ENCODE results near the gene PTPRA.

The PTPRA gene

DNA sequence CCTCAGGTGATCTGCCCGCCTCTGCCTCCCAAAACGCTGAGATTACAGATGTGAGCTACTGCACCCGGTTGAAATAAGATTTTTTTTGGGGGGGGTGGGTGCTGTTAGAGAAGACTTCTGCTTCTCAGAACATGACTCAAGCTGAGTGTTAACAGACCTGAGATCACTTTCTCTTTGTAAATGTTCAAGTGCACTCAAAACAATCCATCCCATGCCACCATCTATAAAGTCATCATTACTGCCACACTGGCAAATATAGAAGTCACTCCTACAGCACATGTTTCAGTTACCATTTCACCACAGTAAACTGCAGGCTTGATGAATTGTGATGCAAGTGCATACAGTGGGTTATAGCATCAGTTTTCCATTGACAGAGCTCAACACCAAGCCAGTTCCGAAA is 23.8 kb upstream of the PTPRA start:
- no peak for DNase-seq (ENCODE audit: low spot score)

DNA sequence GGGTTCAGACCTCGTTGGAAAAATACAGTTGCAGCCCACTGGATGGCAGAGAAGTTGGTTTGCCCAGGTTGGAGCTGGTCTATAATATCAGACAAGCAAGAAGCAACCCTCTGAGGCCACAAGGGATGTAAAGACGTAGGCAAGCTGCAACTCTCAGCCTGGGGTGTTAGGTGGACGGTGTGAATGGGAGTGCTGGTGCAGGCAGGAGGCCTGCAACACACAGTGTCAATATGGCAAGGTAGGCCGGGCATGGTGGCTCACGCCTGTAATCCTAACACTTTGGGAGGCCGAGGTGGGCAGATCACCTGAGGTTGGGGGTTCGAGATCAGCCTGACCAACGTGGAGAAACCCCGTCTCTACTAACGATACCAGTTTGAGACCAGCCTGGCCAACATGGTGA is 22.2 kb upstream of the PTPRA start:
- DNase-seq (ENCODE audit: low spot score): no peak

- no peak for DNase-seq (ENCODE audit: low spot score)
These were observed 14.7 kb upstream of the PTPRA start for GRCh38 chr20:2858591-2858990.

DNA sequence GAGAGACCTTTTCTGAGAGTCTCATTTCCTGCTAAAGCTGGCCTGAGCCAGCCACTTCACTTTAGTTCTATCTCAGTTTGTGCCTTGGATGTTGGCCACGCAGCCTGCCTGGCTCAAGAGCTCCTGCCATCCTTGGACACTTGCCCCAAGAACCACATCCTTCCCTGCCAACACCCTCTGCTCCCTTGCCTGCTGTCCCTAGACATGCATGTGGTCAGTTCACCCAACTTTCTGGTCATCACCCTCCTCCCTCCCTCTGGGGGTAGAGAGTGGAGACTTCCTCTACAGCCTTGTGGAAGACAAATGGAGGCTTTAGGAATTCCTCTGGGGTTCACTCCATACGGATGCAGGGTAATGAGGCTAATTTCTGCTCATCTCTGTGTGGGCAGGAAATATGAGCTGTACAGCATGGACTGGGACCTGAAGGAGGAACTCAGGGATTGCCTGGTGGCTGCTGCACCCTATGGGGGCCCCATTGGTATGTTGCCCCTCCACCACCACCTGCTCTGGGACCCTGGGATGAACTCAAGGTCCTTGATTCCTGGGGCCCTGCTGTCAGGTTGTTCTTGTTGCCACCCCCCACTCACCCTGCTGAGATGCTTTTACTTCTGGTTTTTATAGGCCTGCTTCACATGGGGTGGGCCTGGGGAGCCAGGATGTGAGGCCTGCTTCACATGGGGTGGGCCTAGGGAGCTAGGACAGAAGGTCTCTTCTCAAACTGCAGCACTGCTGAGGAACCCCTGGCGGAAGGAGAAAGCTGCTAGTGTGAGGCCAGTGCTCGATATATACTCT is 13.8 kb upstream of the PTPRA start:
- no peak for DNase-seq (ENCODE audit: low spot score)

- DNase-seq (ENCODE audit: low spot score): no peak
These were observed 8.7 kb upstream of the PTPRA start for GRCh38 chr20:2864626-2865025.

- DNase-seq (ENCODE audit: low spot score): no peak
These were observed 8.2 kb upstream of the PTPRA start for GRCh38 chr20:2865101-2865500.

GRCh38 chr20:2865630-2866029 is 7.7 kb upstream of the PTPRA start:
- no peak for DNase-seq (ENCODE audit: low spot score)

DNA sequence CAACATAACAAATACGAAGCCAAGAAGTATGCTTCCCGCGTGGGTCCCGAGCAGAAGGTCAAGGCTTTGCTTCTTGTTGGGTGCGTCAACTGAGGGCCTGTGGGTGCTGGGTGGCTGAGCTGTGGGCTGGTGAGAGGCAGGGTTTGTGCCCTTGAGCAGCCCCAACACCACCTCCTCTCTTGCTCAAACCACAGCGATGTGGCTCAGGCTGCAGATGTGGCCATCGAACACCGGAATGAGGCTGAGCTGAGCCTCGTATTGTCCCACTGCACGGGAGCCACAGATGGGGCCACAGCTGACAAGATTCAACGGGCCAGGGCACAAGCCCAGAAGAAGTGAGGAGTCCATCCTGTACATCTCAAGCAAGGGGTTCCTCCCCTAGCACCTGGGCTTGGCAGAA is 7.0 kb upstream of the PTPRA start:
- no peak for DNase-seq (ENCODE audit: low spot score)

GRCh38 chr20:2867081-2867864 is 6.0 kb upstream of the PTPRA start:
- DNase-seq (ENCODE audit: low spot score): no peak

DNA sequence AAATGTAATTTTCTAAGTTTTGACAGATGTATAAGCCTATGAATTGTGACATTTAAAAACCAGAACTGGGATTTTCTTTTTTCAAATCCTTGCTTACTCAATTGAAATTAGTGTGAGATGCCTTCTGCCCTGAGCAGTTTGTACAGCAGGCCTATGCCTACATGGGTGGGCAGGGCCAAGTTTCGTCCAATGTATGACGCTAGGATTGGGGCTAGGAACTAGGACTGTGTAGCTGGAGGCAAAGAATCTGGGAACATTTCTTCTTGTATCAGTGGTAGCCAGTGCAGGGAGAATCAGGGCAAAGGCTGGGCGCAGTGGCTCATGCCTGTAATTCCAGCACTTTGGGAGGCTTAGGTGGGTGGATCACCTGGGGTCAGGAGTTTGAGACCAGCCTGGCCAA is 3.9 kb upstream of the PTPRA start:
- no peak for DNase-seq (ENCODE audit: low spot score)

DNA sequence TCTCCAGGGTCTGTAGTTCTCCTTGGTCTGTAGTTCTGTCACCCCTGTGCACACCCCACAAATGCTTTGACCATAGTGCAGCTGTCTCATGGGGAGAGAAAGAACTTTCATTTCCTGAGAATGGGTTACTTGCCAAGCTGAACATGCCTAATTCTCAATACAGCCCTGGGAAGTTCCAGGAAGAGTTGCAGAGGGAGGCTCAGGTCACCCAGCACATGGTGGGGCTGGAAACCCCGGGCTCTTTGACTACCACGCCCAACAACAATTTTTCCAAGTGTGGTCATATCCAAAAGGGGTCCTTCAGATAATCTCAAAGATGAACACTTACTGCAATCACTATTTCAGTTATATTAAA is 2.2 kb upstream of the PTPRA start:
- no peak for DNase-seq (ENCODE audit: low spot score)

- no peak for DNase-seq (ENCODE audit: low spot score)
These were observed 1.4 kb upstream of the PTPRA start for GRCh38 chr20:2871661-2872458.

- DNase-seq (ENCODE audit: low spot score): no peak
These were observed 747 bp upstream of the PTPRA start for GRCh38 chr20:2872459-2873009.

DNA sequence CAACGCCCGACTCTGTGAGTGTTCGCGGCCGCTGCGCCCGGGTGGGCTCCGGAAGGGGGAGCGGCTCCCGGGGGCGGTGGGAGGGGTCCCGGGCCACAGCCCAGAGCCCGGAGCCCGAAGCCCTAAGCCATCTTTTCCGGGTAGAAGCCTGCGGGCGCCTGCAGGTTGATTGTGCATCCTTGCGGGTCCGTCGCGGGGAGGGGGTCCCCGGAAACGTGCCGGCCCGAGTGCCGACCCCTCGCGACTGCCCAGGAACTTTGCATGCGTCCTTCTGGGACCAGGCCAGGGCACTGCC is 413 bp downstream of the PTPRA start:
- DNase-seq (ENCODE audit: low spot score): no peak

- DNase-seq (ENCODE audit: low spot score): no peak
These were observed 1.2 kb downstream of the PTPRA start for GRCh38 chr20:2874456-2874855.

- no peak for DNase-seq (ENCODE audit: low spot score)
These were observed 2.5 kb downstream of the PTPRA start for GRCh38 chr20:2875690-2876203.

- no peak for DNase-seq (ENCODE audit: low spot score)
These were observed 5.2 kb downstream of the PTPRA start for GRCh38 chr20:2878515-2878914.

DNA sequence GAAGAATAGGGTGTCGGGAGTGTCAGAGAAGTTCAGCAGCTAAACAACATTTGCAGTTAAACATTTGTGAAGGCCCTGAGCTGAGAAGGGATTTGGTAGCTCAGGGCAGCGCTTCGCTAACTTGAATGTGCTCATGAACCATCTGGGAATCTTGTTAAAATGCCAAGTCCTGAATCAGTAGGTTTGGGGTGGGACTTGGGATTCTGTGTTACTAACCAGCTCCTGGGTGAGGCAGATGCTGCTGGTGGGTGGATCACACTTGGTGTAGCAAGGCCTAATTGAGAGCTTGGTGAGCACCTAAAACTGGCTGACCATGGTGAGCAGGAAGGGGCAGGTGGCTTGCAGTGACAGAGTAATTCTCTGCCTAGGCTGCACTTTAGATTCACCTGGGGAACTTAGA is 5.9 kb downstream of the PTPRA start:
- no peak for DNase-seq (ENCODE audit: low spot score)

GRCh38 chr20:2880650-2881049 is 7.4 kb downstream of the PTPRA start:
- no peak for DNase-seq (ENCODE audit: low spot score)

DNA sequence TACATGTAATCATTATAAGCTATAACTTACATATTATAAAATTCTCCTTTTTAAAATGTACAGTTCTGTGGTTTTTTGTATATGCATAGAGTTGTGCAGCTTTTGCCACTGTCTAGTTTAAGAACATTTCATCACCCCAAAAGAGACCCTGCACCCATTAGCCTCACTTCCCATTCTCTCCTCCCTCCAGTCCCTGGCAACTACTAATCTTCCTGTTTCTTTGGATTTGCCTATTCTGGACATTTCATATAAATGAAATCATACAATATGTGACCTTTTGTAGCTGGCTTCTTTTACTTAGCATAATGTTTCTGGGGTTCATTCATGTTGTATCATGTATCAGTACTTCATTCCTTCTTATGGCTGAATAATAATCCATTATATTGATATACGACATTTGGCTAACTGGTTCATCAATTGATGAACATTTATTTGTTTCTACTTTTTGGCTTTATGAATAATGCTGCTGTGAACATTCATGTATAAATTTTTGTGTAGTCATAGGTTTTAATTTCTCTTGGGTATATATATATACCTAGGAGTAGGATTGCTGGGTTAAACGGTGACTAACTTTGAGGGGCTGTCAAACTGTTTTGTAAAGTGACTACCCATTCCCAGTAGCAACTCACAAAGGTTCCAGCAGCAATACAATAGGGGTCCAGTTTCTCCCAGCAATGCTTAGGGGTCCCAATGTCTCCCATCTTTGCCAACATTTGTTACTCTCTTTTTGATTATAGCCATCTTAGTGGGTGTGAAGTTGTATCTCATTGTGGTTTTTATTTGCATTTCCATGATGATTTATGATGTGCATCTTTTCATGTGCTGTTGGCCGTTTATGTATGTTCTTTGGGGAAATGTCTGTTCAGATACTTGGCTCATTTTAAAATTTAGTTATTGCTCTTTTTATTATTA is 10.7 kb downstream of the PTPRA start:
- DNase-seq (ENCODE audit: low spot score): no peak

GRCh38 chr20:2887715-2888114 is 14.4 kb downstream of the PTPRA start:
- DNase-seq (ENCODE audit: low spot score): no peak

Measured in kidney capillary endothelial cell (primary cell).